RPMI8226 (cell line): ENCODE results near the gene CDHR3.
"Not testable (repeated sequence)": the region's sequence is repeated elsewhere in the genome, so short reads cannot be mapped to it uniquely, and the experiment has no call there.

Experiments
- DNase-seq: peaks from one replicate; pipeline ENCODE4 v3.0.0-alpha.2; 2015

Gene CDHR3

DNA sequence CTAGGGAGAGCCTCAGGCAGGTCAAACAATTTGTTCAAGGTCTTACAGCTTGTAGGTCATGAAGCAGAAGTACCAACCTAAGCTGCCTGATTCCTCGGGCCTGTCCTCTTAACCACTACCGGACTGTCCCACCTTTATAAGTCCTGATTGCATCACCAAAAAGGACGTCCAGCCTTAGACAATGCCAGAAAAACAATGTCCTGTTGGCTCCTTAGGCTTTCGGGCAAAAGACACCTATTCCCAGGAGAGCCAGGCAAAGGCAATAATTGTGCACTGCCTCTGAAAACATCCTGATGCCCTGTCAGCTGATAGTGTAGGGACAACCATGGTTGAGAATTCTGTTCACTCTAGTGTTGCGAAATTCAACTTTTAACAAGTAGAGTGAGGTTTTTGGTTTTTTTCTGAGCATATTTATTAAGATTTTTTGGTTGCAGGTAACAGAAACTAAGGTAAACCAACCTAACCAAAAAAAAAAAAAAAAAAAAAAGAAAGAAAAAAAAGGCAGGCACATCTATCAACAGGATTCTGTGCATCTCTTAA is 40.5 kb downstream of the CDHR3 start:
- DNase-seq: no peak

DNA sequence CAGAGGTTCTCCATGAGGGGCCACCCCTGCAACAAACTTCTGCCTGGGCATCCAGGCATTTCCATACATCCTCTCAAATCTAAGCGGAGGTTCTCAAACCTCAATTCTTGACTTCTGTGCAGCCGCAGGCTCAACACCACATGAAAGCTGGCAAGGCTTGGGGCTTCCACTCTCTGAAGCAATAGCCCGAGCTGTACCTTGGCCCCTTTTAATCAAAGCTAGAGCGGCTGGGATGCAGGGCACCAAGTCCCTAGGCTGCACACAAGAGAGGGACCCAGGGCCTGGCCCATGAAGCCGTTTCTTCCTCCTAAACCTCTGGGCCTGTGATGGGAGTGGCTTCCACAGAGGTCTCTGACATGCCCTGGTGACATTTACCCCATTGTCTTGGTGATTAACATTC is 43.8 kb downstream of the CDHR3 start:
- DNase-seq: no peak

DNA sequence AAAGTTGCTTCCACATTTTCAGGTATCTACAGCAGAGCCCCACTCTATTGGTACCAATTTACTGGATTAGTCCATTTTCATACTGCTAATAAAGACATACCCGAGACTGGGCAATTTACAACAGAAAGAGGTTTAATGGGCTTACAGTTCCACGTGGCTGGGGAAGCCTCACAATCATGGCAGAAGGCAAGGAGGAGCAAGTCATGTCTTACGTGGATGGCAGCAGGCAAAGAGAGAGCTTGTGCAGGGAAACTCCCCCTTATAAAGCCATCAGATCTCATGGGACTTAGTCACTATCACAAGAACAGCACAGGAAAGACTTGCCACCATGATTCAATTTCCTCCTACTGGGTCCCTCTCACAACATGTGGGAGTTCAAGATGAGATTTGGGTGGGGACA is 44.7 kb downstream of the CDHR3 start:
- not testable (repeated sequence) for DNase-seq

DNA sequence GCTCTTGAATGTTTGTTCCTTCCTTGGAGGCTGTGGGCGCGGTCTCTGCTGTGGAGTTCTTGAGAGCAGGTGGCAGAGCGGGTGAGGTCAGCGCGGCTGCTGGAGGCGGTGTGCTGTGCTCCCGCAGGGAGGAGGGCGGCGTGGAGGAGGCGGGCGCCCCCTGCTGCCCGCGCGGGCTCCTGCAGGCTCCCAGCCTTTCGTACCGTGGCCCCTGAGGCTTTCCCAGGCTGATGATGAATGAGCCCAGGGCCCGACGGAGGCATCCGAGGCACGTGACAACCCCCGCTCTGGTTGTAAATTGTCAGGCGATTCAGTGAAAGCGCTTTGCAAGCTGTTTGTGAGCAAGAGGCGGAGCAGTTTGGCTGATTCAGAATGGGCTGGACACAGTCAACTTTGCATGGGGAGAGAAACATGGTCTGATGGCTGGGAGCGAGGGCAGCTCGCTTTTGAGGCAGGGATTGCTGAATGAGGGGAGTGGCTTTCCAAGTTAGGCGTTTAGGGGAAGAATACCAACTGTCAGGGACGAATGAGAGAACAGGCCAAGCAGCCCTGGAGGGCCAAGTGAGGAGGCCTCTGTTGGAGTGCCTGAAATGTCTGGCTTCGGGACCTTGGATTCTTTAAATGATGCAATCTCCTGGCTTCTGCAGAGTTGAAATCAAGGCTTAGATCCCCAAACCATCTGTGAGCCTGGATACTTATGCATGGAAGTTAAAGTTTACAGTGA is 46.6 kb downstream of the CDHR3 start:
- DNase-seq: peak; percentile 97

DNA sequence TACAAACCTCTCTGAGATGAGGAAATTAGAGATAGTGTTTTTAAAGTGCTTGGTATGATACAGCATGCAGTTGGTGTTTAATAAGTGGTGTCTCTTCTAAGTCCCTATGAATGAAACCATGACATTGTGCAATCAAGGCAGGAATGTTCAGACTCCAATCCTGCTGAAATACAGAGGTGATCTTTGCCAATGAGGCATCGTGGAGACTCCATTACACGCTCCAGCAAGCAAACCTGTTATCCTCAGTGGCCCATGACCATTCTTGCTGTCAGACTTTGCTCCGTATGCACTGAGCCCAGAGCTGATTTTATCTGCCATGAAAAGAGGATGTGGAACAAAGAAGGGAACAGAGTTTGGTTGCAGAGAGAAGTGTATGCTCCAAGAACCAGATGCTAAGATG is 47.3 kb downstream of the CDHR3 start:
- no peak for DNase-seq

DNA sequence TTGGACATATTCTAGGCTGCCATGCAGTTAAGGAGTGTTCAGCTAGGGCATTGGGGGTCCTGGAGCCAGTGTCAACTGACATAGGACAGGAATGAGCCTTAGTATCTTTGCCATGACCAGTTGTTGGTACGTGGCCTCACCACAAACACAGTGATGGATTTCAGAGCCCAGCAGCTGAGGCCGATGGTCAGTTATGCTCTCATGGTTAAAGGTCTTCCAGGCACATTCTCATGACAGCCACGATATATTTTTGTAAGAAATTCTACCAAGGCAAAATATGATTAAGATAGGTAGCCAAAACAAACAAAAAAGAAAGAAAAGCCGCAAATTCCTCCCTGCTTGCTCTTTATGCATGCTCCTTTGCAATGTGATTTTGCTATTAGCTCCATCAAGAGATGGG is 47.8 kb downstream of the CDHR3 start:
- no peak for DNase-seq

DNA sequence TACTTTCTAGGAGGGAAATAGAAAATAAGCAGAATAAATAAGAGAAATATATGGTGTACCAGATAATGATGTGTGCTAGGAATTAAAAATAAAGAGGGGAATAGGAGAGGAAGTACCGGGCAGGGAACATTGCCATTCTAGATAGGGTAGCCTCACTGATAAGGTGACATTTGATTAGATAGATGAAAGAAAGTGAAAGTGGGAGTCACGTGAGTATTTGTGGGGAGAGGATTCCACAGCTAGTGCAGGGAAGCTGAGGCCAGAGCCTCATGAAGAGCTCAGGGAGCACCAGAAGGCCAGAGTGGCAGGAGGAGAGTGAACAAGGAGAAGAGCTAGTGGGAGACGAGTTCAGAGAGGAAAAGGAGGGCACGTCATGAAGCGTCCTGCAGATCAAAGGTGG is 49.1 kb downstream of the CDHR3 start:
- no peak for DNase-seq

DNA sequence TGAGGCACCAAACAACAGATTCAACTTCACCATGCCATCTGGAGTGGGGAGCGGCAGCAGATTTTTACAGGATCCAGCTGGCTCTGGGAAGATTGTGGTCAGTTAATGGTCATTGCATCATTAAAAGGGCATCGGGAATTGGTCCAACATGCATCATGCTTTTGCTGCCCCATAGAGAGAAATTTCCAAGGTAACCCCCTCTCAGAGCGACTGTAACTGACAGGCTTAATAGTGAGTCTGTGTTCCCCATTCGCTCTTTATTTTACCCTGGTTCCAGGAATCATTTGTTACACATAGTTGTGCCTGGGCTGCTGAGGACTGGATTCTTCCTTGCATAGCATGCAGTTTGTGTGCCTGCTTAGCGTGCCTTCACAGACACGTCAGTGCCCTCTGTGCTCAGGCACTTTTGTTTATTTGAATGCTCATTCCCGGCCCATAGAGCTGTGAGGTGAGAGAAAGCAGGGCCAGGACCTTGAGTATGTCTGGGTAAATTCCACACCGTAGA is 49.9 kb downstream of the CDHR3 start:
- no peak for DNase-seq

DNA sequence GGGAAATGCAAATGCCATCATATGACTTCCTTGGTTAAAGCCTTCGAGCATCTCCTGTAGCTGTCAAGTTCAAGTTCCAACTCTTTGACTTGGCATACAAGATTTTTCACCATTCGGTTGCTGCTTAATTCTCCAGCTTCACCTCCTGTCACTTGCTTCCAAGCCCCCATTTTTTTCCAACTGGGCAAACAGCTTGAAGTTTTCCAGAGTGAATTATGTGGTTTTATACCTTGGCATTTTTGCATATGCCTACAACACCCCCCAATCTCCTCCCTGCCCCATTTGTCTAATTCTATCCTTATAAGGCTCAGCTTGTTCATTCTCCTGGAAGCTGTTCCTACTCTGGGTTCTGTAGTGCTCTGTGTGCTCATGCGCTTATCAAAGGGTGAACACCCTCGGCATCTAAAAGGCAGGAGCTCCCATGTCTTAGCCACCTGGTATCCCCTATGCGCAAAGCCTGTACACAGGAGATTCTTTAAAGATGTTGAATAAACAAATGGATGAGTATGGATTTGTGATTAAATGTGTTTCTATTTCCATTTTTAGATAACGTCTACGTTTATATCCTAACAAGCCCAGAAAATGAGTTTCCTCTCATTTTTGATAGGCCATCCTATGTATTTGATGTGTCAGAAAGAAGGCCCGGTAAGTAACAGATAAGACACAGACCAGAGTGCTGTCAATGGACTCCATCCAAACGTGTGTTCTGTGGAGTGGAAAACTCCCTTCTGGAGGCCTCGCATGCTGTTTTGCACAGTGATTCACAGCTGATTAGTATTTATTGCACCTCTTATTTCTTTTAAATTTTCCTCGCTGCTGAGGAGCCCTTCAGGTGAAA is 52.5 kb downstream of the CDHR3 start:
- DNase-seq: no peak

DNA sequence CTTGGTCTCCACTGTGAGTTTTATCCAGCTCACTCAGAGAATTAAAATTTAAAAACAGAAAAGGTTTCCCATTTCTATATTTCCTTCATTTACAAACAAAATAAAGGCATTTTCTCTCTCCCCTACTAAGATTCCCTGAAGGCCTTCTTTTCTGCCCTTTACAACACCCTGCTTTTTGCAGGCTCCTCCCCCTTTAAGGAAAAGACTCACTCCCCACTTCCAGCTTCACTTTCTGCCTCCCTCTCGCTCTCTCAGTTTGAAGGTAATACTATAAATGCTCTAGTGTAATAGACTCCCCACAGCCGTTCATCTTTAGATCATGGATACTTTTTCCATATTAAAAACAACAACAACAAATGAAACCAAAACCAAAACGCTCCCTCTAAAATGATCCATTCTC is 53.3 kb downstream of the CDHR3 start:
- no peak for DNase-seq

DNA sequence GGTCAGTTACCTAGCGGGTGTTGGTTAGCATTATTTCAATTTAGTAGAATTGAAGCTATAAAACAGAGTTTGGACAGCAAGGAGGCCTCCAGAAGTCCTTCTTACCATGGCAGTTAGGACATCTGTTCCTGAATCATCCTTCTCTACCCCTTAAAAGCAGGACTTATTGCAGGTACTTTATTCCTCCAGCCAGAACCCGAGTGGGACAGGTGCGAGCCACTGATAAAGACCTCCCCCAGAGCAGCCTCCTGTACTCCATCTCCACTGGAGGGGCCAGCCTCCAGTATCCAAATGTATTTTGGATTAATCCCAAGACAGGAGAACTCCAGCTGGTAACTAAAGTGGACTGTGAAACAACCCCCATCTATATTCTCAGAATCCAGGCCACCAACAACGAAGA is 54.6 kb downstream of the CDHR3 start:
- no peak for DNase-seq

DNA sequence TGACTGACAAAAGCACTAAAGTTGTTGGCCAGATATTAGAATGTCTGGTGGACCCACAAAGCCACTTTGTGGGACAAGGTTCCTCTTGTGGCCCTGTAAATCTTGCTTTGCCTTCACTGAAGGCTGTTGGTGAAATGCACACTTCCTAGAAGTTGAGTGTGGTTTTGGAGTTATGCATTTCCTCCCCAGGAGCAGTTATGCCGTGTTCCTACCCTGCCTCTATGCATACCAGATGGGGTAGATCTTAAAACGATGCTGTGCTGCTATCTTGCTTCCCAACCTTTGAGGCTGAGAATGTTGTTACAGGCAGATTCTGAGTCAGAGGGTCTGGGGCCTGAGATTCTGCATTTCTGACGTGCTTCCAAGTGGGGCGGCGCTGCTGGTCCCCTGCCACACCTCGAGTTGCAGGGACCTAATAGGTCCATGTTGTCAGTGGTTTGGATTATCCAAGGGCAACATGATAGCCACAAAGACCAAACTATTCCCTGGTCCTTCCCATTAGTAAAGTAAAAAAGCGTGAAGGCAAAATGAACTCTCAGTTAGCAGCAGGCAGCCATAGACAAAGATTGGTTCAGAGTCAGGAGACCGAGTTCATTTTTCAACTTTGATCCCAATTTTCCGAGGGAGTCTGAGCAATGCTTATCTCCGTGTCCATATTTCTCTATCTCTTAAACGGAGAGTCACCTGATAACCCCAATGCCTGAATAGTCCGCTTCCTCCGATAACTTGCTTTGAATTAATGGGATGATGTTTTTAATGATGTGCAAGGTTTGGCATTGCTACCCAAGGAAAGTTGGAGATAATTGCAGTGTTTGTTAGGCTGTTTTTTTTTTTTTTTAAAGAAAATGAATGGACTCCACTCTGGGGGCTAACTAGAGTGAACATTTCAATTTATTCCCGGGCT is 55.8 kb downstream of the CDHR3 start:
- DNase-seq: no peak

DNA sequence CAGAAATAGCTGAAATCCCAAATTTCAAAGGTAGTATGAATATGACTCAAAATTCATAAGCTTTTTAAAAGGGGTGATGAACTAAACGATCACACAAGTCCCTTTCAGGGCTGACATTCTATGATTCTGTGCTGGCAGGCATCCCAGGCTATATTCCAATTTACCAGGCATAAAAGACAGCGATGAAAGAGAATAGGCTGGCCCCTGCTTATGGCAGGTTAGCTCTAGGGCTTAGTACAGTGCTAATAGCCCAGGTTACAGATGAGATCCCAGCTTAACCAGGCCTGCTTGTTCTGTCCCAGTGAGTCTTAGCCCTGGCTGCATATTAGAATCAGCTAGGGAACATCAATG is 56.4 kb downstream of the CDHR3 start:
- no peak for DNase-seq

DNA sequence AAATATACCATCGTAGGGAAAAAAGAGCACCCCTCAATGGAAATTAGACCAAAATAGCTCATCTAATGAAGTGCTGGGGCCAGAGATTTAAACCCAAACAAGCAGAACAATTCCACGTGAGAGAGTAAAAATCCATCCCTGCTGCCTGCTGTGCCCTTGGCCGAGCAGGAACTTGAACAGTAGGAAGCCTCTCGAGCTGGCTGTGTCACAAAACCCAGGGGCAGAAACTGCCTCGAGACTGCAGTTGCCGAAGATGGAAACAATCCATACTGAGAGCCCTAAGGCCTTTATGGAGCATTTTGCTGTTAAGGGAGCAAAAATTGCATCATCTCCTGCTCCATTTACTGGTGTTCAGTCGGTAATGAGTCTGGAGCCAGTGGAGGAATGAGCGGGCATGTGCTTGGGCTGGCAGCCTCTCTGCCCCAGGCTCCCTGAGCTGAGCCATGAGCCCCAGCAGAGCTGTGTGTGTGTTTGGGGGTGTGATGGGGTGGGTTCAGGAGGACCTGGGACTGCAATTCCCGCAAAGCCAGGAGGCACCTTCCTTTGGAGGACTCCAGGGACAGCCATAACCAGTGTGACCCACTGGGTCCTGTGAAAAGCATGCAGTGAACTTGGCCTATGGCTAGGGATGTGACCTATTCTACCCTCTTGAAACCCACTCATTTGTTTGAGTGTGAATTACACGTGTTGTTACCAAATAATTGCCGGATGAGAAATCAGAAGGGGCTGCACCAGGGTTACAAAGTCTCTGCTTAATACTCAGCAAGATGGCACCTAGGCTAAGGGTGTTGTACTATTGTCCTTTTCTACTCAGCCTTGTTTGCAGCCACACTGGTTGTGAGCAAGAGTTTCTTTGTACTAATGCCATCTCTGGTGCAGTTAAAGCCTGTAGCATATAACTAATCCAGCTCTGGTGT is 58.3 kb downstream of the CDHR3 start:
- no peak for DNase-seq

DNA sequence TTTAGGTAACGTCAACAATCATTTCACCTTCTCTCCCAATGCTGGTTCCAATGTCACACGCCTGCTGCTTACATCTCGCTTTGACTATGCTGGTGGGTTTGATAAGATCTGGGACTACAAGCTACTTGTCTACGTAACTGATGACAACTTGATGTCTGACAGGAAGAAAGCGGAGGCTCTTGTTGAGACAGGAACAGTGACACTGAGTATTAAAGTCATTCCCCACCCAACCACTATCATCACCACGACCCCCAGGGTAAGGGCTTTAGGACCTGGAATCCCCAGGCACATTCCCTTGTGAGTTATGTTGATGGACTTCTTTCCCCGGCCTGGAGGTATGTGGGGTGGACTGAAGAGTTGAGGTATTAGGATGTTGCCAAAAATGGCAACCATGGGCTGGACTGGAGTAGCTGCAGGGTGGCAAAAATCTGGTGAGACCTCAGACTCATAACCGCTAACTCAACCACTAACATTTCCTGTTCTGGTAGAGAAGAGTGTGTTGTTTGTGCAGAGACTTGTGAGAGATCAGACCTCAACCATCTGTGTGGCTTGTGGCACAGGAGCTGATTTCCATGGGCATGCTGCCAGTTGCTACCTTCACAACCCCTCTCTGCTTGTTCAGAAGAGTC is 59.2 kb downstream of the CDHR3 start:
- peak; percentile 98 for DNase-seq

DNA sequence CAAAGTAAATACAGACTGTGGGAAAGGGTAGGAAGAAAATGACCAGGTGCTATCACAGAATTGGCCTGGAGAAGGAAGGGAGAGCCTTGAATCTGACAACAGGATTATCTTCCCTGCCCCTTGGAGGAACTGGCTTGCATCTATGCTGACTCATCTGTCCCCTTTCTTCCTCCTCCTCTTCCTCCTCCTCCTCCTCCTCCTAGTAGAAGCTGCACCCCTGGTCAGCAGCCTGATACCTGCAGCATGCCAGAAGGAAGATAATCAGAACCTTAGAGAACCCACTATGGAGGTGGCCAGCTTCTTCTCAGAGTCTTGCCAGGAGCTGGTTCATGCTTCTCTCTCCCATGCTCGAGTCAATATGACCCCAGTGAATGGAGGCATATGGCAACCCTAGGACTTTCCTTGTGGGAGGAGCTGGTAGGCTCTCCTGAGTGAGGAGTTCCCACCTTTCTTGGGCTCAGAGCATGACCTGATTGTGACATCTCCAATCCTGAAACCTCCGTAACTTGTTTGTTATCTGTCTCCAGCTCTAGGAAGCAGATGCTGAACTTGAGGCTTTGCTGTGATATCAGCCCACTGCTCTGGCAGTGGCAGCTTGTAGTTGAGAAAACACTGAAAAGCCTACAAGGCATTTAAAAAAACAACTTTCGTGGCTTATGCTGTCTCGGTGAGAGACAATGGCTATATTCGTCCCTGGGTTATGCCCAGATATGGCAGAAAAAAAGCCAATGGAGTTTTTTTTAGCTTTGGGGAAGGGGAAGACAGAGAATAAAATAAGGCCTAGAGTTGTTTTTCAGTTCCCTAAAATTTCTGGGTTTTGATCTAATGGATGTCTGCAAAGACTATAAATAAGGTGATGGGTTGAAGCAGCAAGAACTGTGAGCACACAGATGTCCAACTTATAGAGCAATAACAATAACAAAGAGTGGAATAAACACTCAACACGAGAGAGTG is 60.6 kb downstream of the CDHR3 start:
- peak; percentile 89 for DNase-seq

DNA sequence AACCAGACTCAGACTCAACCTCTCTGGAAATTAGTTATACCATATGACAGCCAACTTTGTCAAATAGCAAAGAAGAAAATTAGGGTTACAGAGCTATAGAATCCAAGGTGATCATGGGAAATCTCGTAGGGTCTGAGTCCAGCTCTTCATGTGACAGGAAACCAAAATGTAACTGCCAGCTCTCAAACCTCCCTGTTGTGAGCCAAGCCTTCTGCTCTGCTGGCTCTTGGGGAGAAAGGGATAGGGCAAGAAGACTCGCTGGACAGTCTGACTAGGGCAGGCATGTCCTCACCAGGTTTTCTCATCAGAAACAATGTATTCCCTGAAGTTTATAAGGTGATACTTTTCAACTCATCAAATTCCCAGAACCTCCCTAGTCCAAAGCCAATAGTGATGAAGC is 63.0 kb downstream of the CDHR3 start:
- no peak for DNase-seq

DNA sequence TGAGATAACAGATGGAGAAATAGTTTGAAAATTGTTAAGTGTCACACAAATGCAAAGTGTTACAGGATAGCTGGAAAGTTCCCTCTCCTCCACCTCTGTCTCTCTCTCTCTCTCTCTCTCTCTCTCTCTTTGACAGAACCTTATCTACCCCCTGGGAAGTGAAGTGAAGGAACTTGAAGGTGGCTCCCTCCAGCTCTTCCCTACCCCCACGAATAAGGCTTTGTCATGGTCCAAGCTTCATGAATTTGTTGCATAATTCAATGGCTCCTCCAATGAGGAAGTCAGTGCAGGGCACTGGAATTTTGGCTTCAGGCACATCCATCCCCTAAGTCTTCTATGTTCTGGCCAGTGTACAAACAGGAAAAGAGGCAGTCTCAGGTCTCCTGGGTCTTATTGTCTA is 66.4 kb downstream of the CDHR3 start:
- no peak for DNase-seq

DNA sequence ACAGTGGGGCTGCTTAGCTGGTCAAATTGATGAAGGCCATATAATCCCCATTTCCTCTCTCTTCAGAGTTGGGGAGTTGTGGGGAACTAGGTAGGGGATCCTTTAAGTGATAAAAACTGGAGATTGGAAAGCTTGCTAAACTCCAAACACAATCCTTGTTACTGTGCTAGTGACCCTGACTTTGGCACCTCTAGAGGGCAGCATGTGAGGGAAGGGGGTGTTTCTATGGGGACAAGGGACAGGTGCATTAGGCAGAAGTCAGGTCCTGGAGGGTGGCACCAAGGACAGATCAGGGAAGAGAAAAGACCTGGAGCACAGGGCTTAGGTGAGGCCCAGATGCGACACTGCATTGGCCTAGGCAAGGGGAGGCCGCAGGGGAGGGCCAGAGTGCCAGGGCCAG is 66.9 kb downstream of the CDHR3 start:
- DNase-seq: peak; percentile 45
